ENCODE data around the gene MCOLN1.

Gene MCOLN1

GRCh38 chr19:7522072-7522922, at the start of gene MCOLN1:
MCOLN1 (plus strand) TSS chr19:7522624; CDS start chr19:7522751, 127 bp downstream.
- peak within 1 kb of the TSS; percentile 19 to 75 for H3K27ac ChIP-seq
- H3K4me3 ChIP-seq, result peak within 1 kb of the TSS; percentile 86
- TF ChIP-seq CTCF (IDR thresholded peaks at IDR 0.05), result no peak
- DNase-seq (ENCODE audit: low spot score), result peak; percentile 99

- no peak for TF ChIP-seq CTCF (IDR thresholded peaks at IDR 0.05)
- H3K27ac ChIP-seq, result no peak overlapping the region
- DNase-seq (ENCODE audit: low spot score), result no peak
- H3K4me3 ChIP-seq, result no peak overlapping the region
Measured at GRCh38 chr19:7475665-7476064, 46.8 kb upstream of the MCOLN1 start.

GRCh38 chr19:7476241-7476640, 46.2 kb upstream of the MCOLN1 start:
- no peak overlapping the region for H3K27ac ChIP-seq

GRCh38 chr19:7476777-7477494, 45.5 kb upstream of the MCOLN1 start:
- Histone ChIP-seq H3K27ac (no peak overlapping the region), H3K4me3 (no peak overlapping the region)
- DNase-seq (ENCODE audit: low spot score), result no peak
- no peak for TF ChIP-seq CTCF (IDR thresholded peaks at IDR 0.05)

More at GRCh38 chr19:7476241-7476640, 46.2 kb upstream of the MCOLN1 start:
- H3K4me3 ChIP-seq, result no peak overlapping the region
- DNase-seq (ENCODE audit: low spot score), result no peak
- TF ChIP-seq CTCF (IDR thresholded peaks at IDR 0.05), result no peak

GRCh38 chr19:7477758-7478157, 44.7 kb upstream of the MCOLN1 start:
- Histone ChIP-seq H3K27ac (no peak overlapping the region), H3K4me3 (no peak overlapping the region)
- no peak for DNase-seq (ENCODE audit: low spot score)
- TF ChIP-seq CTCF (IDR thresholded peaks at IDR 0.05), result no peak

GRCh38 chr19:7478173-7478842, 44.1 kb upstream of the MCOLN1 start:
- TF ChIP-seq CTCF (IDR thresholded peaks at IDR 0.05), result no peak
- Histone ChIP-seq H3K4me3 (no peak overlapping the region), H3K27ac (no peak overlapping the region)
- no peak for DNase-seq (ENCODE audit: low spot score)
